ENCODE data around the gene PCK2.

DNA sequence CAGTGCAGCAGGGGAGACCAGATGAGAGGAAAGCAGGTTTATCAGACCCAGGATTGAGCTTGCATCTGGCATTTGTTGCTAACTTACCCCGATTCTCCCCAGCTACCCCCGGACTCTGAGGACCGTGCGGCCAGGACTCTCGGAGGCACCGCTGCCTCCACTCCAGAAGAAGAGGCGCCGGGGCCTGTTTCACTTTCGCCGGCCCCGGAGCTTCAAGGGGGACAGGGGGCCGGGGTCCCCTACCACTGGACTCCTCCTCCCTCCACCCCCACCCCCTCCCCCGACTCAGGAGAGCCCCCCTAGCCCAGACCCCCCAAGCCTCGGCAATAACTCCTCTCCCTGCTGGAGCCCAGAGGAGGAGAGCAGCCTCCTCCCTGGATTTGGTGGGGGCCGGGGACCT is 29.3 kb upstream of the PCK2 start:
- TF ChIP-seq, protein P1, sequence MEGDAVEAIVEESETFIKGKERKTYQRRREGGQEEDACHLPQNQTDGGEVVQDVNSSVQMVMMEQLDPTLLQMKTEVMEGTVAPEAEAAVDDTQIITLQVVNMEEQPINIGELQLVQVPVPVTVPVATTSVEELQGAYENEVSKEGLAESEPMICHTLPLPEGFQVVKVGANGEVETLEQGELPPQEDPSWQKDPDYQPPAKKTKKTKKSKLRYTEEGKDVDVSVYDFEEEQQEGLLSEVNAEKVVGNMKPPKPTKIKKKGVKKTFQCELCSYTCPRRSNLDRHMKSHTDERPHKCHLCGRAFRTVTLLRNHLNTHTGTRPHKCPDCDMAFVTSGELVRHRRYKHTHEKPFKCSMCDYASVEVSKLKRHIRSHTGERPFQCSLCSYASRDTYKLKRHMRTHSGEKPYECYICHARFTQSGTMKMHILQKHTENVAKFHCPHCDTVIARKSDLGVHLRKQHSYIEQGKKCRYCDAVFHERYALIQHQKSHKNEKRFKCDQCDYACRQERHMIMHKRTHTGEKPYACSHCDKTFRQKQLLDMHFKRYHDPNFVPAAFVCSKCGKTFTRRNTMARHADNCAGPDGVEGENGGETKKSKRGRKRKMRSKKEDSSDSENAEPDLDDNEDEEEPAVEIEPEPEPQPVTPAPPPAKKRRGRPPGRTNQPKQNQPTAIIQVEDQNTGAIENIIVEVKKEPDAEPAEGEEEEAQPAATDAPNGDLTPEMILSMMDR (IDR thresholded peaks at IDR 0.05; ENCODE audit: extremely low read depth in 1 of 2, insufficient read depth in 1 of 2, low read depth in 1 of 2, low read length in 2 of 2), result no peak
- TF ChIP-seq POLR2A (IDR thresholded peaks at IDR 0.05; ENCODE audit: low read depth, low read length), result no peak
- no peak for TF ChIP-seq POLR2AphosphoS5 (IDR thresholded peaks at IDR 0.05; ENCODE audit: insufficient read depth, low read depth, low read length)
- TF ChIP-seq, protein P2, sequence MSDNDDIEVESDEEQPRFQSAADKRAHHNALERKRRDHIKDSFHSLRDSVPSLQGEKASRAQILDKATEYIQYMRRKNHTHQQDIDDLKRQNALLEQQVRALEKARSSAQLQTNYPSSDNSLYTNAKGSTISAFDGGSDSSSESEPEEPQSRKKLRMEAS (IDR thresholded peaks at IDR 0.05; ENCODE audit: insufficient read depth, insufficient read length), result no peak
- no peak for TF ChIP-seq EZH2 (IDR thresholded peaks at IDR 0.05; ENCODE audit: borderline replicate concordance, low read depth, low read length, severe bottlenecking)
- TF ChIP-seq GATA2 (IDR thresholded peaks at IDR 0.05; ENCODE audit: insufficient read depth, insufficient read length, low read depth, low read length), result no peak
- TF ChIP-seq JUN (IDR thresholded peaks at IDR 0.05; ENCODE audit: borderline replicate concordance, insufficient read depth, insufficient read length, low read depth), result no peak
- TF ChIP-seq MYC (IDR thresholded peaks at IDR 0.05; ENCODE audit: low read depth, low read length), result no peak
